HepG2 (cell line): Measurements from ENCODE around the gene CEBPG. TPM values are rescaled to one million over a fixed set of nuclear protein-coding genes. Genes with fewer than 3 reads are reported as not detected.
A peak's percentile ranks its signal among the peaks of the same experiment; 100 is the strongest.

ENCODE experiments used
- ATAC-seq: fragments of 200-7000 bp; cut with Tn5 transposase; 3 replicates; pipeline ENCODE4 v1.9.1; 2020; ENCODE audit warnings: mild to moderate bottlenecking, moderate library complexity
- BruUV-seq: library from RNA; stranded (reverse); fragments of 400-500 nt; replicated peaks from 2 replicates; lab custom pipeline; 2021; lab: Mats Ljungman, UMichigan
- CTCF ChIA-PET: fragments of 300-600 bp; formaldehyde crosslinking; extraction: SDS; loops from one replicate; lab custom pipeline; 2021; ENCODE audit warnings: low total read pairs, inconsistent platforms, low intra/inter-chr PET ratio; lab: Yijun Ruan, JAX
- POLR2A ChIA-PET: fragments of 350-600 bp; sonication (Branson Sonifier 250); formaldehyde crosslinking; loops from one replicate; lab custom pipeline; 2020; ENCODE audit warnings: antibody characterized with exemption, inconsistent platforms; lab: Yijun Ruan, JAX
- DNase-seq: peaks from one replicate; pipeline ENCODE4 v3.0.0-alpha.2; 2015; ENCODE audit warnings: low spot score
- FAIRE-seq: peaks from 3 replicates; lab custom pipeline; 2011; peaks lifted over from hg19 to GRCh38; lab: Jason Lieb, UNC
- H2AFZ ChIP-seq: one replicate; pipeline ENCODE4 v1.6.1; 2011; ENCODE audit warnings: low read length, inconsistent platforms
- H3K27ac ChIP-seq: fragments of 300-600 bp; 3 replicates; pipeline ENCODE4 v1.8.0; 2011; ENCODE audit warnings: mixed run types, mild to moderate bottlenecking, mixed read lengths, low read length, inconsistent platforms; ENCODE audit not compliant: insufficient read depth; ENCODE audit errors: extremely low read length
- H3K27me3 ChIP-seq, 2 experiments: fragments of 200-600 bp in 1 of 2; 2 replicates in 1 of 2; 3 replicates in 1 of 2; pipeline versions ENCODE4 v1.6.0 to v1.8.0; 2011; ENCODE audit warnings: low read length in 2 of 2, mild to moderate bottlenecking in 2 of 2, moderate library complexity in 2 of 2, inconsistent platforms in 1 of 2; ENCODE audit not compliant: insufficient read depth in 2 of 2, control insufficient read depth in 1 of 2
- H3K36me3 ChIP-seq, 2 experiments: fragments of 200-600 bp in 1 of 2; replicated peaks in 1 of 2; 2 replicates in 1 of 2; 3 replicates in 1 of 2; pipeline versions ENCODE4 v1.5.1 to v1.8.0; 2011; ENCODE audit warnings: low read length in 2 of 2, inconsistent platforms in 1 of 2; ENCODE audit not compliant: insufficient read depth in 2 of 2, control insufficient read depth in 1 of 2
- H3K4me1 ChIP-seq: 2 replicates; pipeline ENCODE4 v1.5.1; 2012; ENCODE audit warnings: low read length, inconsistent platforms; ENCODE audit not compliant: insufficient read depth
- H3K4me2 ChIP-seq: 2 replicates; pipeline ENCODE4 v1.6.0; 2011; ENCODE audit warnings: low read depth, low read length, inconsistent platforms
- H3K4me3 ChIP-seq, 3 experiments: fragments of 200-600 bp in 1 of 3; sonication (generic), shearing (Covaris generic) in 1 of 3; replicated peaks in 1 of 3; 2 replicates each; pipeline ENCODE4 v1.5.1; 2011 to 2016; ENCODE audit warnings: low read length in 3 of 3, inconsistent platforms in 2 of 3, low read depth in 2 of 3, mild to moderate bottlenecking in 2 of 3, control low read depth in 1 of 3, mixed read lengths in 1 of 3; ENCODE audit not compliant: insufficient read depth in 1 of 3
- H3K79me2 ChIP-seq: one replicate; pipeline ENCODE4 v1.6.1; 2011; ENCODE audit warnings: low read length, inconsistent platforms; ENCODE audit not compliant: insufficient read depth
- H3K9ac ChIP-seq: 2 replicates; pipeline ENCODE4 v1.6.0; 2011; ENCODE audit warnings: mild to moderate bottlenecking, low read depth, low read length, inconsistent platforms; ENCODE audit not compliant: insufficient read depth
- H3K9me3 ChIP-seq: 2 replicates; pipeline ENCODE4 v1.5.1; 2012; ENCODE audit warnings: mild to moderate bottlenecking, low read length
- H4K20me1 ChIP-seq: 2 replicates; pipeline ENCODE4 v1.6.0; 2011; ENCODE audit warnings: inconsistent platforms, mild to moderate bottlenecking, low read length, moderate library complexity; ENCODE audit not compliant: insufficient read depth
- CEBPB ChIP-seq: IDR thresholded peaks from 2 replicates; pipeline ENCODE4 v1.6.1; 2011; ENCODE audit warnings: low read depth, low read length, improper control_type of control experiment, borderline replicate concordance
- FOSL1 ChIP-seq: sonication (generic); formaldehyde crosslinking; IDR thresholded peaks from 2 replicates; pipeline ENCODE4 v1.9.0; 2021; ENCODE audit warnings: missing genetic modification reagents, borderline replicate concordance
- FOXJ3 ChIP-seq: sonication (generic); formaldehyde crosslinking; IDR thresholded peaks from 2 replicates; pipeline ENCODE4 v1.4.0; 2020; ENCODE audit warnings: missing genetic modification reagents, mild to moderate bottlenecking, borderline replicate concordance
- JUND ChIP-seq: sonication (generic); formaldehyde crosslinking; IDR thresholded peaks from 2 replicates; pipeline ENCODE4 v1.8.0; 2022; ENCODE audit warnings: mild to moderate bottlenecking, missing genetic modification reagents
- KLF13 ChIP-seq: sonication (generic); formaldehyde crosslinking; IDR thresholded peaks from 2 replicates; pipeline ENCODE4 v1.4.0; 2020; ENCODE audit warnings: mild to moderate bottlenecking, missing genetic modification reagents
- MNT ChIP-seq: fragments of 450-650 bp; IDR thresholded peaks from 2 replicates; pipeline ENCODE4 v1.6.1; 2016
- SMC3 ChIP-seq: IDR thresholded peaks from 2 replicates; pipeline ENCODE4 v1.6.1; 2011; ENCODE audit warnings: low read length, improper control_type of control experiment
- TEAD3 ChIP-seq: optimal IDR thresholded peaks from 2 replicates; pipeline ENCODE3; 2016; ENCODE audit warnings: borderline replicate concordance
- ZNF121 ChIP-seq: sonication (generic); formaldehyde crosslinking; IDR thresholded peaks from 2 replicates; pipeline ENCODE4 v1.5.0; 2020; ENCODE audit warnings: mild to moderate bottlenecking, missing genetic modification reagents
- ZNF281 ChIP-seq: sonication (generic); formaldehyde crosslinking; IDR thresholded peaks from 2 replicates; pipeline ENCODE4 v1.4.0; 2020; ENCODE audit warnings: missing genetic modification reagents, borderline replicate concordance
- ZNF383 ChIP-seq: sonication (generic); formaldehyde crosslinking; IDR thresholded peaks from 2 replicates; pipeline ENCODE4 v1.4.0; 2020; ENCODE audit warnings: missing genetic modification reagents, mild to moderate bottlenecking, borderline replicate concordance
- ZNF703 ChIP-seq: sonication (generic); formaldehyde crosslinking; IDR thresholded peaks from 2 replicates; pipeline ENCODE4 v1.5.1; 2020; ENCODE audit warnings: missing genetic modification reagents, mild to moderate bottlenecking, moderate library complexity, borderline replicate concordance
- WGBS: methylation state at CpG from one replicate; pipeline ENCODE4 v1.1.6; 2017; ENCODE audit warnings: low lambda C conversion rate; 5-methylcytosine and 5-hydroxymethylcytosine counted together
- in situ Hi-C: cut with HindIII; loops from 2 replicates; pipeline ENCODE4 v1.10.0; 2017; ENCODE audit warnings: low pct_unique_long_range_greater_than_20kb; ENCODE audit not compliant: extremely low pct_ligation_motif_present
- intact Hi-C: fragments of 100-400 bp; cut with micrococcal nuclease; formaldehyde crosslinking; loops from one replicate; pipeline ENCODE4 v1.10.0; 2022; ENCODE audit not compliant: unreplicated experiment
- polyA plus RNA-seq, 8 experiments: library from polyadenylated mRNA; depleted of rRNA in 3 of 8; stranded (reverse) in 7 of 8; unstranded in 1 of 8; fragments of >200 nt; fragmentation: Illumina TruSeq in 4 of 8; extraction: Trizol in 4 of 8; gene quantifications; 2 replicates each; pipeline versions ENCODE4 v1.2.1 to v1.2.3, GENCODE V29; 2011 to 2016; ENCODE audit warnings: low read depth in 4 of 8, missing spikeins in 1 of 8, mixed read lengths in 1 of 8; ENCODE audit not compliant: insufficient read depth in 1 of 8
- total RNA-seq, 5 experiments: library from RNA; depleted of rRNA; stranded (reverse); fragments of >200 nt; fragmentation: Illumina TruSeq; extraction: Trizol; gene quantifications; 2 replicates each; pipeline ENCODE4 v1.2.3, GENCODE V29; 2016; ENCODE audit warnings: low read depth in 1 of 5

Gene CEBPG
- total and polyA plus RNA-seq, 2 of the 13 experiments (the other 11 are each of a cell fraction or from before 2014, with no cell fraction given), result 25.7 to 34.3 TPM

- H2AFZ ChIP-seq, result no peak overlapping the region
- no TSS peak for BruUV-seq
- ChIA-PET POLR2A (no interaction called here), CTCF (no interaction called here)
- ATAC-seq, result no peak
- H3K9ac ChIP-seq, result no peak overlapping the region
- H3K79me2 ChIP-seq, result no peaks in the 10 kb centered on the region
- no peaks in the 10 kb centered on the region for H3K9me3 ChIP-seq
- FAIRE-seq, result no peak
- in situ Hi-C loops (no loop called here), intact Hi-C loops (no loop called here)
- H3K27ac ChIP-seq, result no peak overlapping the region
- no peak overlapping the region for H3K4me3 ChIP-seq
- H3K36me3 ChIP-seq, result no peaks in the 10 kb centered on the region
- H3K27me3 ChIP-seq, result peaks cover 0 to 8% of the 10 kb centered on the region in 2 experiments; a peak in 1 of 5 replicates
- no peak for DNase-seq
- no peak overlapping the region for H3K4me2 ChIP-seq
- 33% methylated on average over 3 of the region's 6 CpGs for WGBS
- TF ChIP-seq ZNF383 (CRISPR knock-in tag) (no peak), ZNF281 (CRISPR knock-in tag) (no peak), CEBPB (peak; percentile 13; the same call in 1 of the 2 replicates)
- H4K20me1 ChIP-seq, result no peaks in the 10 kb centered on the region
- peaks cover 11% of the 10 kb centered on the region for H3K4me1 ChIP-seq
Measured at GRCh38 chr19:33362508-33363228, 10.8 kb upstream of the CEBPG start.

DNA sequence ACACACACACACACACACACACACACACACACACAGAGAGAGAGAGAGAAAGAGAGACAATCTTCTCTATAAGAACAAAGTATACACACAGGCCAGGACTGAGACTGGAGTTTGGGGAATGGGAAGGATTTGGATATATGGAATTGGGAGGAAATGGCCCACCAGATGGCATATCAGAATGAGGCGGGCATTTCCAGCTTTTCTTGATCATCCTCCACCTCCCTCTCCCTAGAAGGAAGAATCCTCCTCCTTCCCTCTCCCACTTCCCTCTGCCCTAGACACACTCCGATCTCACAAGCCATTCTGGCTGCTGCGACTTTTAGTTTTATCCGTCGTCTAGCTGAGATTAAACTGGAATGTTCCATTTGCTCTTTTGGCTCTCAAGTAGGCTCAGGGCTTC is 10.0 kb upstream of the CEBPG start:
- Histone ChIP-seq H3K4me2 (no peak overlapping the region), H3K79me2 (no peaks in the 10 kb centered on the region), H3K9ac (no peak overlapping the region), H3K27me3 (peaks cover 0 to 8% of the 10 kb centered on the region in 2 experiments; a peak in 1 of 5 replicates), H3K27ac (no peak overlapping the region), H3K9me3 (no peaks in the 10 kb centered on the region), H3K36me3 (no peaks in the 10 kb centered on the region), H2AFZ (no peak overlapping the region), H4K20me1 (no peaks in the 10 kb centered on the region), H3K4me1 (peaks cover 11% of the 10 kb centered on the region), H3K4me3 (no peak overlapping the region)
- TF ChIP-seq ZNF121 (CRISPR knock-in tag), result no peak
- TF ChIP-seq FOXJ3 (CRISPR knock-in tag), result no peak
- no peak for TF ChIP-seq SMC3
- no peak for TF ChIP-seq JUND (CRISPR knock-in tag)
- TF ChIP-seq FOSL1, result no peak
- TF ChIP-seq TEAD3 (CRISPR knock-in tag), result no peak
- TF ChIP-seq MNT, result no peak
- TF ChIP-seq KLF13 (CRISPR knock-in tag), result no peak
- TF ChIP-seq ZNF703, result no peak
- ATAC-seq (no peak), FAIRE-seq (no peak), DNase-seq (no peak)
- ChIA-PET CTCF (no interaction called here), POLR2A (no interaction called here)
- BruUV-seq, result no TSS peak
- 88% methylated on average over 5 of the region's 5 CpGs for WGBS
- in situ Hi-C loops (no loop called here), intact Hi-C loops (no loop called here)
